ENCODE results near the gene GPR32.
A peak's percentile ranks its signal among the peaks of the same experiment; 100 is the strongest.
"Not testable (repeated sequence)": the region's sequence is repeated elsewhere in the genome, so short reads cannot be mapped to it uniquely, and the experiment has no call there.

GPR32 gene

DNA sequence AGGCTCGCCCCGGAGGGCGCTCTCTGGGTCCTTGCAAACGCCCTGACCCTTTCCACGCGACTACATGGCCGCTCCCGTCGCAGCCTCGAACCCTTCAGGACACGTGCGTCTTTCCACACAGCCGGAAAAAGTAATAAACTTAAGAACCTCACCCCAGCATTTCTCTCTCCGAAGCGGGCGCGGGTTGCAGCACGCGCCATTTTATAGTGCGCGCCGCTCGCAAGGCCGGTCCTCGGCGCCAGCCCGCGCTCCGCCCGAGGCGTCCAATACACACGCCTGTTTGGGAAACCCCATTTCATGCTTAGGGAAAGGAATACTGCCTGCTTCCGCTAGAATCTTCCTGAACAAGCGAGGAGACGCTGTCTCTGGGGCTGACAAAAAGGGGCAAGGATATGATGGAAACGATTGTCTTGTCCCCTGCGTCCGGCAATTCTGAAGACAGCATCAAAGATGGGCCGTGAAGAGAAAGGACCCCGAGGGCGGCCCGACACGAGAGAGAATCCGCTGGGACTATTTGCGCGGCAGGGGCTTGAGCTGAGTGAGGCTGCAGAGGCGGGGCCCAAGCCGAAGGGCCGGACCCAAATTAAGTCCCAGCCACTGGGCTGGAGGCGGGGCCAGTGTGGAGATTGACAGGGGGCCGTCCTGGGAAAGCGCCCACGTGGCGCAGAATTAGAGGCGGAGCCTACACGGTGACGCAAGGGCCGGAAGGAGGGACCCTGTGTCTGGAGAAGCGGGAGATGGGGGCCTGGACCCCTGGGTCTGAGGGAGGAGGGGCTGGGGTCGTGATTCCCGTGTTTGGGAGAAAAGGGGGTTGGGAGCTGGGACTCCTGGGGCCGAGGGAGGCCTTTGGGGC, 34.4 kb downstream of the GPR32 start:
- peak; percentile 99 for DNase-seq

DNA sequence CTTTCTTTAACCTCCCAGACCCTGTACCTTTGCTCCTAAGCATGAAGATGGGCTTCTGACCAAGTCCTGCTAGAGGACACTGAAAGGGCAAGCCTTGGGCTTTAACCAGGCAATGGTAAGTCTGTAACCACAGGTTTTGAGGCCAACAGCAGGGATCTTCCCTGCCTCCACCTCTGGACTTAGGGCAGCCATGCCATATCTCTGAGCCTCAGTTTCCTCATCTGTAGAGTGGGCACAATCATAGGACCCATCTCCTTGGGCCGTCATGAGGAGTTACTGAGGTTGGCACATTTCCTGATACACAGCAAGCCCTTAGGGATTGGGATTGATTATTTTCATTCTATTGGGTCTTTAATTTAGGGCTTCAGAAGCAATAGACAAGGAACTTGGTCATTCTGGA, 38.6 kb downstream of the GPR32 start:
- no peak for DNase-seq

DNA sequence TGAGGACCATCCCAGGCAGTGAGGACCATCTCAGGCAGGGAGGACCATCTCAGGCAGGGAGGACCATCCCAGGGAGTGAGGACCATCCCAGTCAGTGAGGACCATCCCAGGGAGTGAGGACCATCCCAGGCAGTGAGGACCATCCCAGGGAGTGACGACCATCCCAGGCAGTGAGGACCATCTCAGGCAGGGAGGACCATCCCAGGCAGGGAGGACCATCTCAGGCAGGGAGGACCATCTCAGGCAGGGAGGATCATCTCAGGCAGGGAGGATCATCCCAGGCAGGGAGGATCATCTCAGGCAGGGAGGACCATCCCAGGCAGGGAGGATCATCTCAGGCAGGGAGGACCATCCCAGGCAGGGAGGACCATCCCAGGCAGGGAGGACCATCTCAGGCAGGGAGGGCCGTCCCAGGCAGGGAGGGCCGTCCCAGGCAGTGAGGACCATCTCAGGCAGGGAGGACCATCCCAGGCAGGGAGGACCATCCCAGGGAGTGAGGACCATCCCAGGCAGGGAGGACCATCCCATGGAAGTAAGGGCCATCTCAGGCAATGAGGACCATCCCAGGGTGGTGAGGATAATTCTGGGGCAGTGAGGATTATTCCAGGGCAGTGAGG, 41.5 kb downstream of the GPR32 start:
- DNase-seq: not testable (repeated sequence)

DNA sequence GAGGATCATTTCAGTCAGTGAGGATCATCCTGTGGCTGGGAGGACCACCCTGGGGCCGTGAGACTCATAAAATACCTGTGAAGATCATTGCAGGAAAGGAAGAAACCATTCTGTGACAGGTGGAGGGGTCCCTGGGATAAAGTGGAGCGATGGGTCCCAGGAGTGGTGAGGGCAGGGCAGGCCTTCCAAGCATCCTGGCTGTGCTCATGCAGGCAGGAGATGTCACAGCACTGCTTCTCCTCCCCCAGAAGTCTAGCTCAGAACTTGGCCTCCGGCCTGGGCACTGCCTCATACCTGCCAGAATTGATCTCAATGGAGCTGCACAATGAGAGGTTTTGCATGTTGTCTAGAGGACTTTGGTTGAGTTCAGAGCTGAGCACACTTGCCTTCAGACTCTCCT, 42.2 kb downstream of the GPR32 start:
- no peak for DNase-seq

DNA sequence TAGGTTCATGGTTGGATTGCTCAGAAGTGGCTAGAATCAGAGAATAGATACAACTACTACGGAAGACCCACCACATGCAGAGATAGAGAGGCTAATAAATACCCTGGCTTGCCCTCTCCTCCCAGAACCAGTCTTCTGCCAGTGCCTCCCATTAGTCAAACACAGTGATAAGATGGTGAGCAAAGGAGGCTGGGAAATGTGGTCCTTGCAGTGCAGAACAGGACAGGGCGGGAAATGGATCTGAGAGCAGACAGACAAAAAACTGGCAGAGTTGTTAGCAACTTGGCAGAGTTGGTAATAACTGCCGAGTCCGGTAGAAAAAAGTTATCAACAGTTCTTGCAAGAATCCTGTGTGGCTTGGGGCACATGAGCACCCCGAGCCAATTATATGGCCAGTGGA, 44.6 kb downstream of the GPR32 start:
- DNase-seq: no peak

DNA sequence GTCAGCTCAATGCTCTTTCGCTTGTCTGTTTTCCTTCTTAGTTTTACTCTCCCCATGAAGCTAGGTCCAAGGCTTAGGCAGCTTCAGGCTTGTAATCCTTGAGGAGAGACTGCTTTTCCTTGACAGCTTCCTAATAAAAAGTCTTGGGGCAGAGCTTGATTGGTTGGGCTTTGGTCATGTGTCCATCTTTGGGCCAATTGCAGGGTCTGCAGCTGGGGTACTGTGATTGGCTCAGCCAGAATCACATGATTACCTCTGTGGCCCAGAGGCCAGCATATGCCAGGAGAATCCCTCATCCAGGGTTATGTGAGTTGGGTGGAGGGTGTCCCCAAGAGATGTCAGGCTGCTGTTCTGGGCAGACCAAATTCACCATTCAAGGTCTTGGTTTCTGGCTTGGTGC, 45.2 kb downstream of the GPR32 start:
- DNase-seq: no peak

DNA sequence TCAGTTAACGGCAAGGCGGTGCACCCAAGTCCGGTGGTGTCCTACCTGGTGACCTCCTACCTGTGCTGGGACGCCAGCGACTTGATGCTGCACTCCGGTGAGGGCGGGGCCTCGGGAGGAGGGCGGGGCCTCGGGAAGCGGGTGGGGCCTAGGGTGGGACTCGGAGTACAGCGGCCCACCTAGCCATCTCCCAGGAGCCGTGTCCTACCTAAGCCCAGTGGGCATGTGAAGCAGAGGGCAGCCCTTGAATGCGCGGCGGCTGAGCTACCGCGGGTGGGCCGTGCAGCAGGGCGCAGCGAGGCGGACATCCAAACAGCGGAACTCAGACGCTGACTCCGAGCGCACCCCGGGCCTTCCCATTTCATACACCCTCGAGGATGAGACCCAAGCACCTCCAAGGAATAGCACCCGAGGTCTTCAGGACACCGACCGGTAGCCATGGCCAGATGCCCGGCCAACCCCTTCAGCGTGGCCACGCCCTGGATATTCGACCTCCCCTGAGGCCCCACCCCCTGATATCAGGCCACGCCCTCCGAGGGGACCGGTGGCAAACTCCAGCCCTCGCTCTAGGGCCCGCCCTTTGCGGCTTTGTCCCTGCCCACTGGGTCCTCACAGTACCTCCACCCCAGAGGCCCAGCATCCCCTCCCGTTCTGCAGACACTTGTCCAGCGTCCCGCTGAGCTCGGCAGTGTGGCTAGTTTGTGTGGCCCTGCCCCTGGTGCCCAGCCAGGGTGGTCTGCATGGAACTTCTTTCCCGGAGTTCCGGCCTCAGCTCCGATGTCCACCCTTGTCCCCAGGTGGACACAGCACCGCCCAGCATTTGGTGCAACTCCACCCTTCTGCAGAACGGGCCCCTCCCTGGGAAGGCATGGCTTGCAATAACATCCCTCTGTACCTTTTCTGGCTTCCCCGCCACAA, 47.9 kb downstream of the GPR32 start:
- DNase-seq: peak; percentile 18

DNA sequence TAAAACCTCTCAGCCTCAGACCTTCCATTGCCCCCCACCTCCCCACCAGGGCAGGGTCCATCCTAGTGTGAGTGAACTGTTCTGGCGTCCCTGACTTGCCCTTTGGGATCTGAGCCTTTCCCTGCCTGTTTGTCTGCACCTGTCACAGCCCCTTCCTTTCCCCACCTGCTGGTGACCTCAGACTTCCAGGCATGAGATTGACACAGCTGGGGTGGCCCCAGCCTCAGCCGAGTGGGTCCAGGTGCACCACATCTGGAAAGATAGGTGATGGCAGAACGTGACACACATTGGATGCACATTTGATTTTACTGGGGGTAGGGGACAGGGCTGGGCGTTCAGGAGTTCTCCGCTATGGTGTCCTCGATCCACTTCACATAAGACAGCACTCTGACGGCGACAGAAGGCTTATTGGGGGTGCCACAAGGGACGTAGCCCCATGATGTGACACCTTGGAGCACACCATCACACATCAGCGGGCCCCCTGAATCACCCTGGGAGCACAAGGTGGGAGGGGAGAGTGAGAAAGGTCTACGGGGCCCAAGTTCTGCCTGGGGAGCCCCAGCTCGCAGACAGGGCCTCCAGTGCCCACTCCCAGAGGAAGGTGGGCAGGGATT, 48.7 kb downstream of the GPR32 start:
- no peak for DNase-seq

DNA sequence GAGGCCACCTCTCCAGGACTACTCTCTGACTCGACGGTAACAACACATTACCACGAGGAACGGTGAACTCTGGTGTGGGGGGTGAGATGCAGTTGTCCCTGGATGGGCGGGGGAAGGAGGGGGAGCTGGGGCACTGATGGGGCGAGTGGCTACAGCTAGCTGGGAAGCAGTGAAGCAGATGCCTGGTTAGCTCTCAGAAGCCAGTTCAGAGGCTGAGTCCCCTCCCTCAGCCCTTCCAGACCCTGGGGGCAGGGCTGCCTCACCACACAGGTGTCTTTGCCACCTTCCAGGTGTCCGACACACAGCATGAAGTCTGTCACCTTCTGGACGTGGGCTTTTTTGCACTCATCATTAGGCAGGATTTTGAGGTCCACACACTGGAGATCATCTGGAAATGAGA, 49.4 kb downstream of the GPR32 start:
- no peak for DNase-seq

DNA sequence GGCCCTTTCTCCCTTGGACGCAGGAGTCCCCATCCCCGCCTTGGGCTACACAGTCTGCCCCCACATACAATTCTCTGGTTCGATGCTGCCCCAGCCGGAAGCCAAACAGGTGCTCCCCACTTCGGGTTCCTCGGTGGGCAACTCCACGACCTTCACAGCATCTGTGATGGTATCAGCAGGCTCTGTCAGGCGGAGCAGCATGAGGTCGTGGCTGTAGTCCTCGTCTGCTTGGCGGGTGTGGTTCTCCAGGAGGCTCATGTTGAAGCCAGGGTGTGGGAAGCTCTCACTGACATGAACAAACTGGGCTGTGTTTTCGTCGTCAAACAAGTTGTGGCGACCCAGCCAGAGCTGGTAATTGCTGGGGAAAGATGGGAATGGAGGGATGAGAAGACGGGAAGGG, 49.8 kb downstream of the GPR32 start:
- DNase-seq: no peak

DNA sequence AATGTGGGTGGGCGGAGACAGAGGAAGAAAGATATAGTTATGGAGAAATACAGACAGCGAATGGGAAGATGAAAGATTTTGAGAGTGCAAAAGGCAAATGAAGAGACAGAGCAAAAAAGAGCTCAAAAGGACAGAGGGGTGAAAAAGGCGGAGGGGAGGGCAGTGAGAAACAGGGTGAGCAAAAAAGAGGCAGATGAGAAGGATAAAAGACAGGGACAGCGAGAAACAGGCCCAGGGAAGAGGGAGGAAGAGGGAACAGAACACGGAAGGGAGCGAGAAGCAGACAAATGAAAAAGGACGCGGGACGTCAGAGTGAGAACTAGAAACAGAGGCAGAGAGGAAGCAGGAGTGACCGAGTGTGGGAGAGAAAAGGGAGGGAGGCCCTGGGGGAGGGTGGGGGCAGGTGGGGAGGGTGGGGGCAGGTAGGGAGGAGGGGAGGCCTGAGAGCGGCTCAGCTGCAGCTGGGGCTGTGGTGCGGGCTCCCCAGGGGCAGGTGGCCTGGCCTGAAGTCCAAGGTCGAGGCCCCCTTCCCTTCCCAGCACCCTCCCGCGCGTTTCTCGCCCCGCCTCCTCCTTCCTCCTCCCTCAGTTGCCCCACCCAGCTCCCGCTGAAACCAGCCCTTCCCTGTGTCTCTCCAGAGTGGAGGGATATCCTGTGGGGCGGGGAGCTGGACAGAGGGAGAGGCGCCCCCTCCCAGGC, 50.4 kb downstream of the GPR32 start:
- no peak for DNase-seq

DNA sequence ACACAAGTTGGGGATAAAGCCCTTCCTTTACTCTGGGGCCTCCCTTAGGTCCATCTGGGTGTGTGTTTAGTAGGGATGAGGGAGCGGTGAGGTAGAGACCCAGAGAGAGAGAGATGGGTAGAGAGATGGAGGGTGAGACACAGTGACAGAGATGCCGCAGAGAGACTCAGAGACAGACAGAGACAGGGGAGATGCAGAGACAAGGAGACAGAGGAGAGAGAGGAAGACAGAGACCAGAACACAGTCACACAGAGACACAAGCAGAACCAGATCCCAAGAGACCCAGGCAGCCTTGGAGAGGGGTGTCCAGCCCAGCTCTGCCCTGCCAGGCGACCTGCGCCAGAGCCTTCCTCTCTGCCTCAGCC, 51.0 kb downstream of the GPR32 start:
- DNase-seq: no peak

Measured in fibroblast of skin of back (primary cell).